SK-N-SH treated with all-trans-retinoic acid at 6 μM for 48 hours (cell line): Measurements from ENCODE around the gene SLC9A7.

Source experiments
- ATAC-seq: fragments of 200-7000 bp; cut with Tn5 transposase; 3 replicates; pipeline ENCODE4 v1.9.1; 2020; ENCODE audit warnings: mild to moderate bottlenecking, moderate library complexity
- ARNTL ChIP-seq: fragments of 450-650 bp; formaldehyde crosslinking; IDR thresholded peaks from 2 replicates; pipeline ENCODE4 v1.5.0; 2020; ENCODE audit warnings: low read depth, mild to moderate bottlenecking, moderate library complexity, borderline replicate concordance
- BACH2 ChIP-seq: fragments of 250-450 bp; sonication (Bioruptor Pico); IDR thresholded peaks from 2 replicates; pipeline ENCODE4 v1.9.0; 2021; ENCODE audit warnings: mild to moderate bottlenecking, borderline replicate concordance
- CSDC2 ChIP-seq: fragments of 250-450 bp; sonication (Bioruptor Pico); IDR thresholded peaks from 2 replicates; pipeline ENCODE4 v1.5.0; 2020; ENCODE audit warnings: mild to moderate bottlenecking, moderate library complexity
- ESRRG ChIP-seq: fragments of 250-450 bp; sonication (Bioruptor Pico); IDR thresholded peaks from 2 replicates; pipeline ENCODE4 v1.6.1; 2021; ENCODE audit warnings: mild to moderate bottlenecking
- GLIS3 ChIP-seq: fragments of 250-450 bp; sonication (Bioruptor Pico); IDR thresholded peaks from 2 replicates; pipeline ENCODE4 v1.5.0; 2020; ENCODE audit warnings: mild to moderate bottlenecking, moderate library complexity
- ISL1 ChIP-seq: fragments of 250-450 bp; sonication (Bioruptor Pico); IDR thresholded peaks from 2 replicates; pipeline ENCODE4 v2.1.2; 2022; ENCODE audit warnings: mild to moderate bottlenecking, moderate library complexity
- OSR1 ChIP-seq: fragments of 250-450 bp; sonication (Bioruptor Pico); IDR thresholded peaks from 2 replicates; pipeline ENCODE4 v1.8.0; 2022; ENCODE audit warnings: moderate library complexity, mild to moderate bottlenecking, inconsistent platforms
- PATZ1 ChIP-seq: fragments of 250-450 bp; sonication (Bioruptor Pico); IDR thresholded peaks from 2 replicates; pipeline ENCODE4 v1.8.0; 2020; ENCODE audit warnings: mild to moderate bottlenecking, moderate library complexity, borderline replicate concordance
- POU6F1 ChIP-seq: fragments of 250-450 bp; sonication (Bioruptor Pico); IDR thresholded peaks from 2 replicates; pipeline ENCODE4 v1.8.0; 2021; ENCODE audit warnings: low read depth, mild to moderate bottlenecking, moderate library complexity, borderline replicate concordance
- PPARA ChIP-seq: fragments of 250-450 bp; sonication (Bioruptor Pico); IDR thresholded peaks from 2 replicates; pipeline ENCODE4 v1.5.0; 2020; ENCODE audit warnings: mild to moderate bottlenecking, borderline replicate concordance
- RARB ChIP-seq: fragments of 250-450 bp; sonication (Bioruptor Pico); IDR thresholded peaks from 2 replicates; pipeline ENCODE4 v1.8.0; 2021; ENCODE audit warnings: mild to moderate bottlenecking, moderate library complexity
- TCF4 ChIP-seq: fragments of 250-450 bp; sonication (Bioruptor Pico); IDR thresholded peaks from 2 replicates; pipeline ENCODE4 v1.8.0; 2021; ENCODE audit warnings: mild to moderate bottlenecking, moderate library complexity, borderline replicate concordance
- TOX ChIP-seq: fragments of 250-450 bp; sonication (Bioruptor Pico); IDR thresholded peaks from 2 replicates; pipeline ENCODE4 v1.8.0; 2021; ENCODE audit warnings: mild to moderate bottlenecking, moderate library complexity, borderline replicate concordance
- TSHZ2 ChIP-seq: fragments of 250-450 bp; sonication (Bioruptor Pico); IDR thresholded peaks from 2 replicates; pipeline ENCODE4 v1.5.0; 2020; ENCODE audit warnings: mild to moderate bottlenecking, moderate library complexity
- ZC3H10 ChIP-seq: fragments of 250-450 bp; sonication (Bioruptor Pico); IDR thresholded peaks from 2 replicates; pipeline ENCODE4 v1.5.1; 2021; ENCODE audit warnings: mild to moderate bottlenecking, moderate library complexity
- ZFP3 ChIP-seq: fragments of 250-450 bp; sonication (Bioruptor Pico); IDR thresholded peaks from 2 replicates; pipeline ENCODE4 v1.5.0; 2020; ENCODE audit warnings: mild to moderate bottlenecking, moderate library complexity
- ZFP30 ChIP-seq: fragments of 450-650 bp; formaldehyde crosslinking; IDR thresholded peaks from 2 replicates; pipeline ENCODE4 v1.5.0; 2022; ENCODE audit warnings: mild to moderate bottlenecking, moderate library complexity
- ZNF565 ChIP-seq: fragments of 450-650 bp; formaldehyde crosslinking; conservative IDR thresholded peaks from 2 replicates; pipeline ENCODE4 v1.5.0; 2020; ENCODE audit warnings: low read depth, mild to moderate bottlenecking, moderate library complexity
- ZNF70 ChIP-seq: fragments of 450-650 bp; formaldehyde crosslinking; IDR thresholded peaks from 2 replicates; pipeline ENCODE4 v1.5.0; 2020; ENCODE audit warnings: mild to moderate bottlenecking, moderate library complexity
- ZNF8 ChIP-seq: fragments of 450-650 bp; formaldehyde crosslinking; IDR thresholded peaks from 2 replicates; pipeline ENCODE4 v1.5.0; 2020; ENCODE audit warnings: mild to moderate bottlenecking, moderate library complexity
- TF ChIP-seq, protein P1 (sequence below): fragments of 250-450 bp; sonication (Bioruptor Pico); IDR thresholded peaks from 2 replicates; pipeline ENCODE4 v1.5.1; 2020; ENCODE audit warnings: low read depth, mild to moderate bottlenecking, moderate library complexity

The SLC9A7 gene

GRCh38 chrX:46712764-46713163 is 46.2 kb downstream of the SLC9A7 start:
- no peak for ATAC-seq
- TF ChIP-seq ZC3H10 (CRISPR knock-in tag), result no peak
- TF ChIP-seq ZFP30 (CRISPR knock-in tag), result no peak
- no peak for TF ChIP-seq CSDC2 (CRISPR knock-in tag)
- no peak for TF ChIP-seq ZNF70 (CRISPR knock-in tag)
- no peak for TF ChIP-seq PATZ1 (CRISPR knock-in tag)
- no peak for TF ChIP-seq ISL1 (CRISPR knock-in tag)
- TF ChIP-seq PPARA (CRISPR knock-in tag), result no peak
- TF ChIP-seq RARB (CRISPR knock-in tag), result no peak
- no peak for TF ChIP-seq TCF4
- TF ChIP-seq OSR1 (CRISPR knock-in tag), result no peak
- TF ChIP-seq, protein P1, sequence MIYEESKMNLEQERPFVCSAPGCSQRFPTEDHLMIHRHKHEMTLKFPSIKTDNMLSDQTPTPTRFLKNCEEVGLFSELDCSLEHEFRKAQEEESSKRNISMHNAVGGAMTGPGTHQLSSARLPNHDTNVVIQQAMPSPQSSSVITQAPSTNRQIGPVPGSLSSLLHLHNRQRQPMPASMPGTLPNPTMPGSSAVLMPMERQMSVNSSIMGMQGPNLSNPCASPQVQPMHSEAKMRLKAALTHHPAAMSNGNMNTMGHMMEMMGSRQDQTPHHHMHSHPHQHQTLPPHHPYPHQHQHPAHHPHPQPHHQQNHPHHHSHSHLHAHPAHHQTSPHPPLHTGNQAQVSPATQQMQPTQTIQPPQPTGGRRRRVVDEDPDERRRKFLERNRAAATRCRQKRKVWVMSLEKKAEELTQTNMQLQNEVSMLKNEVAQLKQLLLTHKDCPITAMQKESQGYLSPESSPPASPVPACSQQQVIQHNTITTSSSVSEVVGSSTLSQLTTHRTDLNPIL (CRISPR knock-in tag), result no peak
- no peak for TF ChIP-seq ARNTL (CRISPR knock-in tag)
- TF ChIP-seq ZNF8, result no peak
- no peak for TF ChIP-seq ESRRG (CRISPR knock-in tag)
- no peak for TF ChIP-seq POU6F1 (CRISPR knock-in tag)
- TF ChIP-seq ZNF565, result no peak
- TF ChIP-seq ZFP3, result no peak
- no peak for TF ChIP-seq TSHZ2

GRCh38 chrX:46710927-46711623 is 47.8 kb downstream of the SLC9A7 start:
- no peak for ATAC-seq
- TF ChIP-seq ESRRG (CRISPR knock-in tag) (no peak), BACH2 (CRISPR knock-in tag) (no peak), ZNF565 (no peak), GLIS3 (CRISPR knock-in tag) (no peak), PATZ1 (CRISPR knock-in tag) (no peak), TOX (no peak), ZFP3 (no peak), PPARA (CRISPR knock-in tag) (no peak), POU6F1 (CRISPR knock-in tag) (no peak), OSR1 (CRISPR knock-in tag) (no peak), CSDC2 (CRISPR knock-in tag) (no peak), ISL1 (CRISPR knock-in tag) (no peak)
- TF ChIP-seq, protein P1 (CRISPR knock-in tag), result no peak
- TF ChIP-seq, all 23 proteins: peak for 0
